GM19099 (cell line): Measurements from ENCODE around the gene LRP2.

Source experiments
- POLR2A ChIP-seq: IDR thresholded peaks from 3 replicates; pipeline ENCODE4 v1.6.1; 2011; ENCODE audit warnings: low read depth; ENCODE audit not compliant: insufficient read length; ENCODE audit errors: extremely low read depth

The LRP2 gene

GRCh38 chr2:169090133-169090820, 272.1 kb downstream of the LRP2 start:
- TF ChIP-seq POLR2A = no peak

DNA sequence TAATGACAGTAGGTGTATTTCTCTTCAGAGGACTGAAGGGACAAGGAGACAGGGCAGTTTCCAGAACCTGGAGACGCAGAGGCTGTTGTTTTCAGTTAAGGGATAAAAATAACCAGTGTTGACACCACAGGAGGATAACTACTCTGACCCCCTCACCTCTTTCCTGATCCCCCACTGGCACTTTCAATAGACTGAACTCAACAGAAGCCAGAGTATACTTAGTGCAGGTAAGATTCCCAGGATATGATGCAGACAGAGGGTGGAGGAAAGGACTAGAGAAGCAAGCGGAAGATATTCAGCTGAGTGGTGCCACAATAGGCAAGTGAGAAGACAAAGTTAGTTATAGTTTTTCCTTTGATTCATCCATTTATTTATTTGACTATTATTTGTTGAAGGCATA, 273.2 kb downstream of the LRP2 start:
- no peak for TF ChIP-seq POLR2A

DNA sequence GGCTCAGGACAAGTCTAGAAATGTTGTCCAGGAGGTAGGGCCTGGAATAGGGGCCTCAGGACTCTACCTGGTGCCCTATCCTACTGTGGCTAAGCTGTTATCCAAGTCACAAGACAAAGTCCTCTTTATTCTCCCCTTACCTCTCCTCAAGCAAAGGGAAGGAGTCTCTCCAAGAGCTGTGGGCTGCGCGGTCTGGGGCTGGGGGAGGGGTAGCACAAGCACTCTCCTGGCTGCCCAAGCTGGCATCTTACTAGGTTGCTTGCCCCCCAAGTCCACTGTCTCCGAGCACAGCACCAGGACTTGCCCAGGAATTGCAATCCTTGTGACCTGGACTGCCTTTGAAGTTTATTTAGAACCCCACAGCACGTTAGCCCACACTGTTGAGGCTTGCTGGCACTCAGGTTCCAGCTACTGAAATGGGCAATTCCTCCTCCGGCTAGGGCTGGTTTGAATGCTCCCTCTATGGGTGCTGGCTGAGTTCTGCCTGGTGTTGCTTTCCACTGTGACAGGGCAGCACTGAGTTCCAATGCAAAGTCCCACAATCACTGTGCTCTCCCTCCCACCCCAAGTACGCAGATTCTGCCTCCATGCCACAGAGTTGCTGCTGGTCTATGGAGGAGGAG, 274.5 kb downstream of the LRP2 start:
- TF ChIP-seq POLR2A = no peak

GRCh38 chr2:169086893-169087467, 275.4 kb downstream of the LRP2 start:
- TF ChIP-seq POLR2A = no peak

DNA sequence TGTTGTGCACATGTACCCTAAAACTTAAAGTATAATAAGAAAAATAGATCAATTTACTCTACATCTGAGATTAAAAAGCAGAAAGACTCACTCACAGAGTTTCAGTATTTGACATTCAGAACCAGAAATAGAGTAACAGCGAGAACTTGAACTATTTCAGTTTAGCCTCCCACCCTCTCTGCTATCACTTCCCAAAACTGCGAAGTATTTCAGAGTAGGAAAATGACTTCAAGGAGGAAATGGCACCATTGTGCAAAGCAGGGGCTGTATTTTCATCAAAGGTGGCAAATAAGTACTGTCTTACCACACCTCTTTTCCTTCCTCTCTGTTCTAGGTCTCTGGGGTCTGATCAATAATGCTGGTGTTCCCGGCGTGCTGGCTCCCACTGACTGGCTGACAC, 279.3 kb downstream of the LRP2 start:
- no peak for TF ChIP-seq POLR2A

DNA sequence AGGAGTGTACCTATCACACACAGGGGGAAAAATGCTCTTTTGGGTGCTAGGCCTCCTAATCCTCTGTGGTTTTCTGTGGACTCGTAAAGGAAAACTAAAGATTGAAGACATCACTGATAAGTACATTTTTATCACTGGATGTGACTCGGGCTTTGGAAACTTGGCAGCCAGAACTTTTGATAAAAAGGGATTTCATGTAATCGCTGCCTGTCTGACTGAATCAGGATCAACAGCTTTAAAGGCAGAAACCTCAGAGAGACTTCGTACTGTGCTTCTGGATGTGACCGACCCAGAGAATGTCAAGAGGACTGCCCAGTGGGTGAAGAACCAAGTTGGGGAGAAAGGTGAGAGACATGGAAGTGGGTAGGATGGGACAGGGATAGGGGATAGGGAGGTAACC, 280.8 kb downstream of the LRP2 start:
- no peak for TF ChIP-seq POLR2A

GRCh38 chr2:169080250-169081069, 281.9 kb downstream of the LRP2 start:
- no peak for TF ChIP-seq POLR2A

GRCh38 chr2:169077674-169078240, 284.6 kb downstream of the LRP2 start:
- TF ChIP-seq POLR2A = no peak
